HepG2 (cell line): ENCODE results near the gene MIB2. TPM values are rescaled to one million over a fixed set of nuclear protein-coding genes. Genes with fewer than 3 reads are reported as not detected.
A peak's percentile ranks its signal among the peaks of the same experiment; 100 is the strongest.

Experiments
- ATAC-seq: fragments of 200-7000 bp; cut with Tn5 transposase; 3 replicates; pipeline ENCODE4 v1.9.1; 2020; ENCODE audit warnings: mild to moderate bottlenecking, moderate library complexity
- BruUV-seq: library from RNA; stranded (reverse); fragments of 400-500 nt; replicated peaks from 2 replicates; lab custom pipeline; 2021; lab: Mats Ljungman, UMichigan
- CTCF ChIA-PET: fragments of 300-600 bp; formaldehyde crosslinking; extraction: SDS; loops from one replicate; lab custom pipeline; 2021; ENCODE audit warnings: low total read pairs, inconsistent platforms, low intra/inter-chr PET ratio; lab: Yijun Ruan, JAX
- POLR2A ChIA-PET: fragments of 350-600 bp; sonication (Branson Sonifier 250); formaldehyde crosslinking; loops from one replicate; lab custom pipeline; 2020; ENCODE audit warnings: antibody characterized with exemption, inconsistent platforms; lab: Yijun Ruan, JAX
- DNase-seq: peaks from one replicate; pipeline ENCODE4 v3.0.0-alpha.2; 2015; ENCODE audit warnings: low spot score
- FAIRE-seq: peaks from 3 replicates; lab custom pipeline; 2011; peaks lifted over from hg19 to GRCh38; lab: Jason Lieb, UNC
- H2AFZ ChIP-seq: one replicate; pipeline ENCODE4 v1.6.1; 2011; ENCODE audit warnings: low read length, inconsistent platforms
- H3K27ac ChIP-seq: fragments of 300-600 bp; 3 replicates; pipeline ENCODE4 v1.8.0; 2011; ENCODE audit warnings: mixed run types, mild to moderate bottlenecking, mixed read lengths, low read length, inconsistent platforms; ENCODE audit not compliant: insufficient read depth; ENCODE audit errors: extremely low read length
- H3K27me3 ChIP-seq, 2 experiments: fragments of 200-600 bp in 1 of 2; 2 replicates in 1 of 2; 3 replicates in 1 of 2; pipeline versions ENCODE4 v1.6.0 to v1.8.0; 2011; ENCODE audit warnings: low read length in 2 of 2, mild to moderate bottlenecking in 2 of 2, moderate library complexity in 2 of 2, inconsistent platforms in 1 of 2; ENCODE audit not compliant: insufficient read depth in 2 of 2, control insufficient read depth in 1 of 2
- H3K36me3 ChIP-seq, 2 experiments: fragments of 200-600 bp in 1 of 2; replicated peaks in 1 of 2; 2 replicates in 1 of 2; 3 replicates in 1 of 2; pipeline versions ENCODE4 v1.5.1 to v1.8.0; 2011; ENCODE audit warnings: low read length in 2 of 2, inconsistent platforms in 1 of 2; ENCODE audit not compliant: insufficient read depth in 2 of 2, control insufficient read depth in 1 of 2
- H3K4me1 ChIP-seq: 2 replicates; pipeline ENCODE4 v1.5.1; 2012; ENCODE audit warnings: low read length, inconsistent platforms; ENCODE audit not compliant: insufficient read depth
- H3K4me2 ChIP-seq: 2 replicates; pipeline ENCODE4 v1.6.0; 2011; ENCODE audit warnings: low read depth, low read length, inconsistent platforms
- H3K4me3 ChIP-seq, 3 experiments: fragments of 200-600 bp in 1 of 3; sonication (generic), shearing (Covaris generic) in 1 of 3; replicated peaks in 1 of 3; 2 replicates each; pipeline ENCODE4 v1.5.1; 2011 to 2016; ENCODE audit warnings: low read length in 3 of 3, inconsistent platforms in 2 of 3, low read depth in 2 of 3, mild to moderate bottlenecking in 2 of 3, control low read depth in 1 of 3, mixed read lengths in 1 of 3; ENCODE audit not compliant: insufficient read depth in 1 of 3
- H3K79me2 ChIP-seq: one replicate; pipeline ENCODE4 v1.6.1; 2011; ENCODE audit warnings: low read length, inconsistent platforms; ENCODE audit not compliant: insufficient read depth
- H3K9ac ChIP-seq: 2 replicates; pipeline ENCODE4 v1.6.0; 2011; ENCODE audit warnings: mild to moderate bottlenecking, low read depth, low read length, inconsistent platforms; ENCODE audit not compliant: insufficient read depth
- H3K9me3 ChIP-seq: 2 replicates; pipeline ENCODE4 v1.5.1; 2012; ENCODE audit warnings: mild to moderate bottlenecking, low read length
- H4K20me1 ChIP-seq: 2 replicates; pipeline ENCODE4 v1.6.0; 2011; ENCODE audit warnings: inconsistent platforms, mild to moderate bottlenecking, low read length, moderate library complexity; ENCODE audit not compliant: insufficient read depth
- ARNTL ChIP-seq: sonication (generic); formaldehyde crosslinking; IDR thresholded peaks from 2 replicates; pipeline ENCODE4 v1.4.0; 2020; ENCODE audit warnings: mild to moderate bottlenecking, missing genetic modification reagents
- BRCA1 ChIP-seq: sonication (generic); formaldehyde crosslinking; IDR thresholded peaks from 2 replicates; pipeline ENCODE4 v1.4.0; 2020; ENCODE audit warnings: missing genetic modification reagents
- CBFB ChIP-seq: sonication (generic); formaldehyde crosslinking; IDR thresholded peaks from 2 replicates; pipeline ENCODE4 v1.4.0; 2020; ENCODE audit warnings: missing genetic modification reagents
- CHD4 ChIP-seq: fragments of 200-600 bp; sonication (generic); IDR thresholded peaks from 2 replicates; pipeline ENCODE4 v1.7.0; 2017; ENCODE audit warnings: mild to moderate bottlenecking, low read length, borderline replicate concordance
- DZIP1 ChIP-seq: sonication (generic); formaldehyde crosslinking; IDR thresholded peaks from 2 replicates; pipeline ENCODE4 v1.5.0; 2020; ENCODE audit warnings: mild to moderate bottlenecking, missing genetic modification reagents
- HES4 ChIP-seq: sonication (generic); formaldehyde crosslinking; IDR thresholded peaks from 2 replicates; pipeline ENCODE4 v1.9.0; 2021; ENCODE audit warnings: mild to moderate bottlenecking, missing genetic modification reagents, borderline replicate concordance
- LRRFIP1 ChIP-seq: sonication (generic); formaldehyde crosslinking; conservative IDR thresholded peaks from 2 replicates; pipeline ENCODE4 v1.4.0; 2020; ENCODE audit warnings: missing genetic modification reagents
- SAFB2 ChIP-seq: sonication (generic); formaldehyde crosslinking; IDR thresholded peaks from 2 replicates; pipeline ENCODE4 v1.5.1; 2020; ENCODE audit warnings: missing genetic modification reagents, low read depth, mild to moderate bottlenecking, borderline replicate concordance
- THAP7 ChIP-seq: sonication (generic); formaldehyde crosslinking; IDR thresholded peaks from 2 replicates; pipeline ENCODE4 v1.8.1; 2023; ENCODE audit warnings: mild to moderate bottlenecking, missing genetic modification reagents
- ZFP91 ChIP-seq: sonication (generic); formaldehyde crosslinking; IDR thresholded peaks from 2 replicates; pipeline ENCODE4 v1.9.0; 2022; ENCODE audit warnings: missing genetic modification reagents, mild to moderate bottlenecking, borderline replicate concordance
- ZNF430 ChIP-seq: sonication (generic); formaldehyde crosslinking; IDR thresholded peaks from 2 replicates; pipeline ENCODE4 v1.9.0; 2021; ENCODE audit warnings: mild to moderate bottlenecking, missing genetic modification reagents
- ZNF496 ChIP-seq: sonication (generic); formaldehyde crosslinking; IDR thresholded peaks from 2 replicates; pipeline ENCODE4 v1.8.1; 2023; ENCODE audit warnings: mild to moderate bottlenecking, moderate library complexity, missing genetic modification reagents; ENCODE audit not compliant: insufficient replicate concordance
- ZNF839 ChIP-seq: sonication (generic); formaldehyde crosslinking; IDR thresholded peaks from 2 replicates; pipeline ENCODE4 v1.4.0; 2020; ENCODE audit warnings: missing genetic modification reagents, mild to moderate bottlenecking, borderline replicate concordance
- WGBS: methylation state at CpG from one replicate; pipeline ENCODE4 v1.1.6; 2017; ENCODE audit warnings: low lambda C conversion rate; 5-methylcytosine and 5-hydroxymethylcytosine counted together
- in situ Hi-C: cut with HindIII; loops from 2 replicates; pipeline ENCODE4 v1.10.0; 2017; ENCODE audit warnings: low pct_unique_long_range_greater_than_20kb; ENCODE audit not compliant: extremely low pct_ligation_motif_present
- intact Hi-C: fragments of 100-400 bp; cut with micrococcal nuclease; formaldehyde crosslinking; loops from one replicate; pipeline ENCODE4 v1.10.0; 2022; ENCODE audit not compliant: unreplicated experiment
- polyA plus RNA-seq, 8 experiments: library from polyadenylated mRNA; depleted of rRNA in 3 of 8; stranded (reverse) in 7 of 8; unstranded in 1 of 8; fragments of >200 nt; fragmentation: Illumina TruSeq in 4 of 8; extraction: Trizol in 4 of 8; gene quantifications; 2 replicates each; pipeline versions ENCODE4 v1.2.1 to v1.2.3, GENCODE V29; 2011 to 2016; ENCODE audit warnings: low read depth in 4 of 8, missing spikeins in 1 of 8, mixed read lengths in 1 of 8; ENCODE audit not compliant: insufficient read depth in 1 of 8
- total RNA-seq, 5 experiments: library from RNA; depleted of rRNA; stranded (reverse); fragments of >200 nt; fragmentation: Illumina TruSeq; extraction: Trizol; gene quantifications; 2 replicates each; pipeline ENCODE4 v1.2.3, GENCODE V29; 2016; ENCODE audit warnings: low read depth in 1 of 5

The MIB2 gene
- total and polyA plus RNA-seq, 2 of the 13 experiments (the other 11 are each of a cell fraction or from before 2014, with no cell fraction given), result 19.9 to 30.4 TPM

GRCh38 chr1:1573843-1574720 lies 41.2 kb upstream of the MIB2 start:
- H2AFZ ChIP-seq, result no peak overlapping the region
- H3K4me1 ChIP-seq, result peaks cover 55% of the 10 kb centered on the region
- peak; percentile 57 for DNase-seq
- CTCF ChIA-PET, result no interaction called here
- peak overlapping the region; percentile 86 to 99 (median 99) for H3K4me3 ChIP-seq
- H3K79me2 ChIP-seq, result peaks cover 45% of the 10 kb centered on the region
- H3K27me3 ChIP-seq, result peaks cover 0 to 13% of the 10 kb centered on the region in 2 experiments; a peak in 1 of 5 replicates
- no TSS peak for BruUV-seq
- WGBS, result 1% methylated on average over 17 of the region's 96 CpGs
- peaks cover 2 to 11% of the 10 kb centered on the region in 2 experiments; a peak in 4 of 5 replicates for H3K36me3 ChIP-seq
- H3K9ac ChIP-seq, result peak overlapping the region; percentile 96
- in situ Hi-C loops, result no loop called here
- POLR2A ChIA-PET, result interaction anchor here (1.7 kb wide), 1 partner anchor 40 kb away, joined by 8 read pairs; no protein-coding TSS in a partner anchor
- H3K9me3 ChIP-seq, result no peaks in the 10 kb centered on the region
- peak; percentile 61 for ATAC-seq
- peak overlapping the region; percentile 94 for H3K4me2 ChIP-seq
- peak overlapping the region; percentile 87 for H3K27ac ChIP-seq
- peaks cover 10% of the 10 kb centered on the region for H4K20me1 ChIP-seq
- FAIRE-seq, result peak; percentile 59
- intact Hi-C loops, result no loop called here
- TF ChIP-seq ZNF430 (CRISPR knock-in tag), result peak; percentile 74; the same call in 1 of the 2 replicates
- no peak for TF ChIP-seq CBFB (CRISPR knock-in tag)
- TF ChIP-seq ZNF839, result no peak
- 0 out of 2 replicates have a peak, but pooled peaks have one; percentile 28 for TF ChIP-seq ARNTL
- peak; percentile 21; the same call in 1 of the 2 replicates for TF ChIP-seq ZFP91 (CRISPR knock-in tag)
- no peak for TF ChIP-seq CHD4
- TF ChIP-seq LRRFIP1, result no peak
- TF ChIP-seq HES4 (CRISPR knock-in tag), result peak; percentile 67; the same call in 1 of the 2 replicates
- TF ChIP-seq BRCA1, result no peak
- no peak for TF ChIP-seq ZNF496 (CRISPR knock-in tag)
- TF ChIP-seq DZIP1 (CRISPR knock-in tag), result peak; percentile 34; the same call in 1 of the 2 replicates
- 0 out of 2 replicates have a peak, but pooled peaks have one; percentile 9 for TF ChIP-seq SAFB2 (CRISPR knock-in tag)
- TF ChIP-seq THAP7 (CRISPR knock-in tag), result no peak
